K562 (cell line): ENCODE results near the gene SNAPC3.

Experiments
- HINFP ChIP-seq: fragments of 450-650 bp; conservative IDR thresholded peaks from 2 replicates; pipeline ENCODE4 v1.6.1; 2016; ENCODE audit warnings: missing genetic modification characterization, low read depth, mild to moderate bottlenecking, control low read depth, missing compliant biosample characterization
- POLR2A ChIP-seq: fragments of 450-650 bp; conservative IDR thresholded peaks from 2 replicates; pipeline ENCODE4 v1.6.1; 2016

GRCh38 chr9:15421532-15421931 lies 1.1 kb upstream of the SNAPC3 start:
- TF ChIP-seq POLR2A (no peak), HINFP (tag) (no peak)
